HG02623 (cell line): ENCODE results near the gene ASH1L.
"Not testable (repeated sequence)": the region's sequence is repeated elsewhere in the genome, so short reads cannot be mapped to it uniquely, and the experiment has no call there.

Experiments used
- ATAC-seq: cut with Tn5 transposase; IDR thresholded peaks from one replicate; pipeline ENCODE4 v1.9.1; 2021; ENCODE audit warnings: moderate library complexity; ENCODE audit not compliant: unreplicated experiment

The ASH1L gene, protein sequence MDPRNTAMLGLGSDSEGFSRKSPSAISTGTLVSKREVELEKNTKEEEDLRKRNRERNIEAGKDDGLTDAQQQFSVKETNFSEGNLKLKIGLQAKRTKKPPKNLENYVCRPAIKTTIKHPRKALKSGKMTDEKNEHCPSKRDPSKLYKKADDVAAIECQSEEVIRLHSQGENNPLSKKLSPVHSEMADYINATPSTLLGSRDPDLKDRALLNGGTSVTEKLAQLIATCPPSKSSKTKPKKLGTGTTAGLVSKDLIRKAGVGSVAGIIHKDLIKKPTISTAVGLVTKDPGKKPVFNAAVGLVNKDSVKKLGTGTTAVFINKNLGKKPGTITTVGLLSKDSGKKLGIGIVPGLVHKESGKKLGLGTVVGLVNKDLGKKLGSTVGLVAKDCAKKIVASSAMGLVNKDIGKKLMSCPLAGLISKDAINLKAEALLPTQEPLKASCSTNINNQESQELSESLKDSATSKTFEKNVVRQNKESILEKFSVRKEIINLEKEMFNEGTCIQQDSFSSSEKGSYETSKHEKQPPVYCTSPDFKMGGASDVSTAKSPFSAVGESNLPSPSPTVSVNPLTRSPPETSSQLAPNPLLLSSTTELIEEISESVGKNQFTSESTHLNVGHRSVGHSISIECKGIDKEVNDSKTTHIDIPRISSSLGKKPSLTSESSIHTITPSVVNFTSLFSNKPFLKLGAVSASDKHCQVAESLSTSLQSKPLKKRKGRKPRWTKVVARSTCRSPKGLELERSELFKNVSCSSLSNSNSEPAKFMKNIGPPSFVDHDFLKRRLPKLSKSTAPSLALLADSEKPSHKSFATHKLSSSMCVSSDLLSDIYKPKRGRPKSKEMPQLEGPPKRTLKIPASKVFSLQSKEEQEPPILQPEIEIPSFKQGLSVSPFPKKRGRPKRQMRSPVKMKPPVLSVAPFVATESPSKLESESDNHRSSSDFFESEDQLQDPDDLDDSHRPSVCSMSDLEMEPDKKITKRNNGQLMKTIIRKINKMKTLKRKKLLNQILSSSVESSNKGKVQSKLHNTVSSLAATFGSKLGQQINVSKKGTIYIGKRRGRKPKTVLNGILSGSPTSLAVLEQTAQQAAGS (N-terminal part only)

GRCh38 chr1:155562581-155563376 is at the start of gene ASH1L:
ASH1L (minus strand) TSS chr1:155562803; CDS start chr1:155521519, 41,284 bp downstream.
- ATAC-seq: peak; percentile 72

- ATAC-seq: peak; percentile 7
Measured at GRCh38 chr1:155610257-155610647, 47.6 kb upstream of the ASH1L start.

DNA sequence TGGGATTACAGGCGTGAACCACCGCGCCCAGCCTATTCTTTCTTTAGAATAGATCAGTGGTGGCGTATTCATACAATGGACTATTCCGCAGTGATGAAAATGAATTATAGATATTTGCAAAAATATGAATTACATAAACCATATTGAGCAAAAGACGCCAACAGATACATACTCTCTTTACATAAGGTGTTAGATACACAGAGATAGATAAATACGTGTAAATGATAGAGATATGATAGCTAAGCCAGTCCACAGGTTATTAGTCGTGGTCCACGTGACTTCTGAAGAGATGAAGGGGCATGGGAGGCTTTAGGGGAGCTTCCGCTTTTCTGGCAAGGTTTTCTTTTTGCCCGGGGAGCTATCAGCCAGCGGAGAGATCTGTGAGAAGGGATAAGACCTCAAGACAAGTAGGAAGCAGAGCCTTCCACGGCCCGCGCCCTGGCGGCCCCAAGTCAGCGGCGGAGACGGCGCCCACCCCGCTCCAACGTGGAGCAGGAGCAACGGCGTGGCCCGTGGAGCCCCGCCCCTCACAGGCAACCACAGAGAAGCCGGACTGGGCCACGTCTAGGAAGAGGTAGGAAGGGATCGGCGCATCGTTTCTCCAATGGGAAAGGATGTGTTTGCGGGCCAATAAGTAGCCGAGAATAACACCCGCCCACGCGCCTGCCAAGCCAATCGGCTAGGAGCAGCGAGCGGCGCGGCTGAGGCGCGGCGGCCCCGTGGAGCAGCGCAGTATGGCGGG is 47.1 kb upstream of the ASH1L start, which contains the start of gene MSTO1:
MSTO1 (plus strand) TSS at position 704 of the 742 bp plus-strand sequence; CDS start at position 735, 31 bp downstream.
- peak; percentile 87 for ATAC-seq

DNA sequence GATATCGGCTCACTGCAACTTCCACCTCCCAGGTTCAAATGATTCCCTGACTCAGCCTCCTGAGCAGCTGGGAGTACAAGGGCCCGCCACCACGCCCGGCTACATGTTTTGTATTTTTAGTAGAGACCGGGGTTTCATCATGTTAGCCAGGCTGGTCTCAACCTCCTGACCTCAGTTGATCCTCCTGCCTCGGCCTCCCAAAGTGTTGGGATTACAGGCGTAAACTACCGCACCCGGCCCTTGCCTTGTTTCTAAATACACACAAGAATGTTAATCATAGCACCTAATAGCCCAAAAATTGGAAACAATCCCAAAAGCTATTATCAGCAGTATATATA is 46.3 kb upstream of the ASH1L start:
- no peak for ATAC-seq

DNA sequence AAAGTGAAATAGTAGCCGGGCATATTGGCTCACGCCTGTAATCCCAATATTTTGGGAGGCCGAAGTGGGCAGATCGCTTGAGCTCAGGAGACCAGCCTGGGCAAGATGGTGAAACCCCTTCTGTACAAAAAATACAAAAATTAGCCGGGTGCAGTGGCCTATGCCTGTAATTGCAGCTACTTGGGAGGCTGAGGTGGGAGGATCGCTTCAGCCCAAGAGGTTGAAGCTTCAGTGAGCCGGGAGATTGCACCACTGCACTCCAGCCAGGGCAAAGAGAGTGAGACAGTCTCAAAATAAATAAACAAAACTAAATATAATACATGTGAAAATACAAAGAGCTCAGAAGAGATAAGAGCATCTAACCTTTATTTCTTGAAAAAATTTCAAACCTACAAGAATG is 45.1 kb upstream of the ASH1L start:
- no peak for ATAC-seq

- ATAC-seq: not testable (repeated sequence)
Measured at GRCh38 chr1:155599828-155600572, 37.4 kb upstream of the ASH1L start.

- no peak for ATAC-seq
Measured at GRCh38 chr1:155598842-155599331, 36.3 kb upstream of the ASH1L start.

- ATAC-seq: no peak
Measured at GRCh38 chr1:155596864-155597263, 34.3 kb upstream of the ASH1L start.

DNA sequence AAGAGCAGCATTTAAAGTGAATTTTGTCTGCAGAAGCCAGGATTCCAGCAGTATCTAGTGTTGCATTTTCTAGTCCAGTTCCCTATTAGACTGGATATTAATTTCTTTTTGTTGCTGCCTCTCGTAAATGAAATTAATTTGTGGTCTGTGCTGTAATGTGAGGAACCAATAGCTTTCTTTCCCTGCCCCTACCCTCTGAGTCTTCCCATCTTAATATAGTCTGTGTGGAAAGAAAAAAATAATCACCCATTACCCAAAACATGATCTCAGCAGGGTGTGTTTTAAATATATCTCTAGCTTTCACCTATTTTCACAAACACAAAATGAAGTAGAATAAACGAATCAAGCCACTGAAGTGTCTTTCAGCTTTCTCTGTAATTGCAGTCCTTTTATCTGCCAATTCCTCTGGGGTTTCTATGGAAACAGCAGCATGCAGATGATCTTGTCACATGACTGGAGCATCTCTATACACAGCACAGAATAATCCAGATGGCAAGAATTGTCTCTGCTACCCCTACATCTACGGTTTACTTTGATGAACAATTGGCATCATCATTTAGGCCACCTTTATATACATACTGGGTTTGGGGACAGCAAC is 33.4 kb upstream of the ASH1L start:
- not testable (repeated sequence) for ATAC-seq

DNA sequence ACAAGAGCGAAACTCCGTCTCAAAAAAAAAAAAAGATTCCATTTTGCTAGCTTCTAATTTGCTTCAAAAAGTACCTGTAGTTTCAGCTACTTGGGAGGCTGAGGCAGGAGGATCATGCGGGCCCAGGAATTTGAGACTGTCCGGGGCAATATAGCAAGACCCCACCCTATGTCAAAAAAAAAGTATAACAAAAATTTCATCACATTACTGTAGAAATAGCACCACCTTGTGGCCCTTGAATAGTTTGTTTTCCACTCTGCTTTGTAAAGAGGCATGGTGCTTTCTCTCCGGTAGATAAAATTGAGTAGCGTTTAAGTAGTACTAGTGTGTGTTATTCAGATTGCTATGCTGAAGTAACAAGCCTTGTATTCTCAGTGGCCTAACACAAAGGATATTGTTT is 29.2 kb upstream of the ASH1L start:
- ATAC-seq: no peak

DNA sequence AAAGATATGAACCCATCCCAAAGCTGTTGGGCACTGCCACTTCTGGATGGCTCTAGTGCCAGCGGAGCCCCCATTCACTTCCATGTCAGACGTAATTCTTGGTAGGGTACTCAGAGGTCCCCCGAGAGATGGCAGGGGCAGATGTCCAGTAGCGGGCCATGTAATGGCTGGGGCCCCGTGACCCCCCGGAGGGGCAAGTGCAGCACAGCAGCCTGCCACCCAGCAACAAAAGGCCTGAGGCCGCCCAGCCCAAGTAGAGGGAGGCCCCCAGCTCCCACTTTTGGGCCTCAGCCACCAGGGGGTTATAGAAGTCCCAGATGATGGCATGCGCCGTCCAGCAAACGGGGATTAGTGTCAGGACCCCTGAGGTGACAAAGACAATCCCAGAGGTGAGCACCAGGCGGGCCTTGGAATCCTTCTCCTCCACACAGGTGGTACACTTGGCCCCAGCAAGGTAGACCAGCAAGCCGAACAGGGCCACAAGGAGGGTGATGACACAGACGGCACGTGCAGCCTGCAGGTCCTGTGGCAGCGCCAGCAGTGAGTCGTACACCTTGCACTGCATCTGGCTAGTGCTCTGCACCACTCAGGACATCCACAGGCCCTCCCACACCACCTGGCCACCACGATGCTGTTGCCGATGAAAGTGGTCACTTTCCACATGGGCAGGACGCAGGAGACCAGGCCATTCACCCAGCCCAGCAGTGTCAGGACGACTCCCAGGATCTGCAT is 28.1 kb upstream of the ASH1L start:
- ATAC-seq: not testable (repeated sequence)

DNA sequence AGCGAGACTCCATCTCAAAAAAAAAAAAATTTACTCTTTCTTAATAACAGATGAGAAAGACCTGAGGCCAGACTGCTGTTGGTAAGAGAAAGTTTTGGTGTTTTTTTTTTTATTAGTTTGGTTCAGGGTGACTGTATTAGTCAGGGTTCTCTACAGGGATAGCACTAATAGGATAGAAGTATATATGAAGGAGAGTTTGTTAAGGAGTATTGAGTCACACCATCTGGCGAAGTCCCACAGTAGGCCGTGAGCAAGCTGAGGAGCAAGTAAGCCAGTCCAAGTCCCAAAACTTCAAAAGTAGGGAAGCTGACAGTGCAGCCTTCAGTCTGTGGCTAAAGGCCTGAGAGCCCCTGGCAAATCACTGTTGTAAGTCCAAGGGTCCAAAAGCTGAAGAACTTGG is 26.7 kb upstream of the ASH1L start:
- not testable (repeated sequence) for ATAC-seq

DNA sequence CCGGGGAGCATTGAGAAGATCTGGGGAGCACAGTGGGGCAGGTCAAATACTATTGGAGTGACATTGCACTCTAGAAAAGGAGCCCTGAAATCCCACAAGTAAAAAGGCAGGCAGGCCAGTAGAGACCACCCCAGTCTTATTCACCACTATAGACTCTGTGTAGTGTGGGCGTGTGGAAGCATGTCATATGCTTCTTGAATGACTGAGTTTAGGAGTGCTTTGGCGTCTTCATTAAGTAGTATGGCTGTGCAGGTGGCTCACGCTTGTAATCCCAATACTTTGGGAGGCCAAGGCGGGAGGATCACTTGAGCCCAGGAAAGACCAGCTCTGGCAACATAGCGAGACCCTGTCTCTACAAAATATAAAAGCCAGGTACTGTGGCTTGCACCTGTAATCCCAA is 21.2 kb upstream of the ASH1L start:
- not testable (repeated sequence) for ATAC-seq

DNA sequence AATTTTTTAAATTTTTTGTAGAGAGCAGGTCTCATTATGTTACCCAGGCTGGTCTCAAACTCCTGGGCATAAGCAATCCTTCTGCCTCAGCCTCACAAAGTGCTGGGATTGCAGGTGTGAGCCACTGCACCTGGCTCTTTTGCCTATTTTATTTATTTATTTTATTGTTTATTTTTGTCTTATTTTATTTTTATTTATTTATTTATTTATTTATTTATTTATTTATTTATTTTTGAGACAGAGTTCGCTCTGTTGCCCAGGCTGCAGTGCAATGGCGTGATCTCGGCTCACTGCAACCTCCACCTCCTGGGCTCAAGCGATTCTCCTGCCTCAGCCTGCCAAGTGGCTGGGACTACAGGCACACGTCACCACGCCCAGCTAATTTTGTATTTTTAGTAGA is 13.0 kb upstream of the ASH1L start:
- ATAC-seq: not testable (repeated sequence)

DNA sequence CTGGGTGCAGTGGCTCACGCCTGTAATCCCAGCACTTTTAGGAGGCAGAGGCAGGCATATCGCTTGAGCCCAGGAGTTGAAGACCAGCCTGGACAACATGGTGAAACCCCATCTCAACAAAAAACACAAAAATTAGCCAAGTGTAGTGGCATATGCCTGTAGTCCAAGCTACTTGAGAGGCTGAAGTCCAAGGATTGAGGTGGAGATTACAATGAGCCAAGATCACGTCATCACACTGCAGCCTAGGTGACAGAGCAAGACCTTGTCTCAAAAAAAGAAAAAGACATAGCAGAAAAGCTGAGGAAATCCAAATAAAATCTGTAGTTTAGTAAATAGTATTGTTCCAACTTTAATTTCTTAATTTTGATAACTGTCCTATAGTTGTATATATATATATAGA is 11.5 kb upstream of the ASH1L start:
- ATAC-seq: no peak

GRCh38 chr1:155570593-155570990 is 8.0 kb upstream of the ASH1L start:
- no peak for ATAC-seq

GRCh38 chr1:155569988-155570592 is 7.5 kb upstream of the ASH1L start:
- no peak for ATAC-seq
